Hindlimb muscle (tissue), 1 donor: Measurements from ENCODE around the gene NEK6. TPM values are rescaled to one million over a fixed set of nuclear protein-coding genes. Genes with fewer than 3 reads are reported as not detected.

Source experiments
- DNase-seq: peaks from one replicate; pipeline ENCODE4 v3.0.0-alpha.2; 2013
- polyA plus RNA-seq: library from polyadenylated mRNA; unstranded; fragments of 120-200 nt; gene quantifications from one replicate; pipeline ENCODE4 v1.2.1, GENCODE V29; 2013; ENCODE audit not compliant: insufficient read length

The NEK6 gene
- polyA plus RNA-seq, 1 donor = 37.0 TPM

GRCh38 chr9:124355039-124355940, 97.5 kb downstream of the NEK6 start:
- DNase-seq = no peak

GRCh38 chr9:124355941-124356744, 98.4 kb downstream of the NEK6 start:
- DNase-seq = no peak

GRCh38 chr9:124356745-124357390, 99.1 kb downstream of the NEK6 start:
- DNase-seq = no peak

- no peak for DNase-seq
These were observed 100.1 kb downstream of the NEK6 start for GRCh38 chr9:124357721-124358361.

- DNase-seq = no peak
These were observed 100.9 kb downstream of the NEK6 start for GRCh38 chr9:124358631-124359030.

GRCh38 chr9:124359426-124359825, 101.7 kb downstream of the NEK6 start:
- no peak for DNase-seq

- DNase-seq = no peak
These were observed 102.3 kb downstream of the NEK6 start for GRCh38 chr9:124359855-124360678.

GRCh38 chr9:124361128-124361527, 103.4 kb downstream of the NEK6 start:
- no peak for DNase-seq

- DNase-seq = no peak
These were observed 105.8 kb downstream of the NEK6 start for GRCh38 chr9:124363326-124364096.

- DNase-seq = no peak
These were observed 106.4 kb downstream of the NEK6 start for GRCh38 chr9:124364141-124364540.

GRCh38 chr9:124365036-124365435, 107.3 kb downstream of the NEK6 start:
- DNase-seq = no peak

- no peak for DNase-seq
These were observed 108.9 kb downstream of the NEK6 start for GRCh38 chr9:124366476-124367220.

- DNase-seq = no peak
These were observed 110.9 kb downstream of the NEK6 start for GRCh38 chr9:124368692-124369091.

- no peak for DNase-seq
These were observed 111.6 kb downstream of the NEK6 start for GRCh38 chr9:124369231-124369797.

GRCh38 chr9:124370896-124371582, 113.3 kb downstream of the NEK6 start:
- no peak for DNase-seq

- DNase-seq = no peak
These were observed 114.3 kb downstream of the NEK6 start for GRCh38 chr9:124372038-124372437.

- no peak for DNase-seq
These were observed 115.6 kb downstream of the NEK6 start for GRCh38 chr9:124373386-124373785.

- DNase-seq = no peak
These were observed 116.1 kb downstream of the NEK6 start for GRCh38 chr9:124373851-124374250.

GRCh38 chr9:124375726-124376125, 118.0 kb downstream of the NEK6 start:
- DNase-seq = no peak
